ENCODE results near the gene PET100.

Gene PET100

GRCh38 chr19:7636691-7637373 lies 7.2 kb downstream of the PET100 start, which contains the start of gene STXBP2:
Gene STXBP2 (plus strand): TSS chr19:7637110. CDS start chr19:7637150, 40 bp downstream.
- peak within 1 kb of the TSS; percentile 91 for H3K9ac ChIP-seq (ENCODE audit: insufficient read length, low read depth)

GRCh38 chr19:7637374-7638256 lies 8.0 kb downstream of the PET100 start:
- TF ChIP-seq YY1 (IDR thresholded peaks at IDR 0.05; ENCODE audit: insufficient read depth, insufficient read length) (no peak), ZNF274 (IDR thresholded peaks at IDR 0.05; ENCODE audit: low read depth, low read length) (no peak), SUZ12 (IDR thresholded peaks at IDR 0.05; ENCODE audit: extremely low read depth, insufficient read depth, insufficient read length) (no peak)
- peak overlapping the region; percentile 91 for H3K9ac ChIP-seq (ENCODE audit: insufficient read length, low read depth)
- H3K4me3 ChIP-seq (ENCODE audit: insufficient read length, low read depth) = peak overlapping the region; percentile 81
- peaks cover 9% of the 10 kb centered on the region for H3K4me1 ChIP-seq (ENCODE audit: insufficient read depth, insufficient read length)
- H3K27me3 ChIP-seq (ENCODE audit: insufficient read depth, insufficient read length) = peaks cover 32% of the 10 kb centered on the region
- no peak for DNase-seq (ENCODE audit: low read depth, low spot score)
- H3K9me3 ChIP-seq (ENCODE audit: insufficient read depth, low read length) = no peaks in the 10 kb centered on the region
- H3K36me3 ChIP-seq (ENCODE audit: insufficient read depth, insufficient read length, low read length) = peaks cover 16% of the 10 kb centered on the region

More at GRCh38 chr19:7636691-7637373, 7.2 kb downstream of the PET100 start, which contains the start of gene STXBP2:
- Histone ChIP-seq H3K4me3 (ENCODE audit: insufficient read length, low read depth) (peak within 1 kb of the TSS; percentile 81), H3K9me3 (ENCODE audit: insufficient read depth, low read length) (no peaks in the 10 kb centered on the region), H3K36me3 (ENCODE audit: insufficient read depth, insufficient read length, low read length) (peaks cover 22% of the 10 kb centered on the region), H3K4me1 (ENCODE audit: insufficient read depth, insufficient read length) (peaks cover 9% of the 10 kb centered on the region), H3K27me3 (ENCODE audit: insufficient read depth, insufficient read length) (peaks cover 32% of the 10 kb centered on the region)
- peak; percentile 60 for DNase-seq (ENCODE audit: low read depth, low spot score)
- peak; percentile 42 for TF ChIP-seq YY1 (IDR thresholded peaks at IDR 0.05; ENCODE audit: insufficient read depth, insufficient read length)
- TF ChIP-seq SUZ12 (IDR thresholded peaks at IDR 0.05; ENCODE audit: extremely low read depth, insufficient read depth, insufficient read length) = no peak

GRCh38 chr19:7638802-7639465 lies 9.3 kb downstream of the PET100 start:
- TF ChIP-seq SUZ12 (IDR thresholded peaks at IDR 0.05; ENCODE audit: extremely low read depth, insufficient read depth, insufficient read length) (no peak), ZNF274 (IDR thresholded peaks at IDR 0.05; ENCODE audit: low read depth, low read length) (no peak), YY1 (IDR thresholded peaks at IDR 0.05; ENCODE audit: insufficient read depth, insufficient read length) (no peak)
- Histone ChIP-seq H3K27me3 (ENCODE audit: insufficient read depth, insufficient read length) (peaks cover 27% of the 10 kb centered on the region), H3K36me3 (ENCODE audit: insufficient read depth, insufficient read length, low read length) (peaks cover 15% of the 10 kb centered on the region), H3K9ac (ENCODE audit: insufficient read length, low read depth) (no peak overlapping the region), H3K9me3 (ENCODE audit: insufficient read depth, low read length) (no peaks in the 10 kb centered on the region), H3K4me1 (ENCODE audit: insufficient read depth, insufficient read length) (peaks cover 9% of the 10 kb centered on the region), H3K4me3 (ENCODE audit: insufficient read length, low read depth) (no peak overlapping the region)
- DNase-seq (ENCODE audit: low read depth, low spot score) = no peak

GRCh38 chr19:7639863-7640348 lies 10.3 kb downstream of the PET100 start:
- peaks cover 23% of the 10 kb centered on the region for H3K36me3 ChIP-seq (ENCODE audit: insufficient read depth, insufficient read length, low read length)

GRCh38 chr19:7640803-7641202 lies 11.2 kb downstream of the PET100 start:
- H3K27me3 ChIP-seq (ENCODE audit: insufficient read depth, insufficient read length) = peaks cover 10% of the 10 kb centered on the region
- H3K9ac ChIP-seq (ENCODE audit: insufficient read length, low read depth) = no peak overlapping the region
- DNase-seq (ENCODE audit: low read depth, low spot score) = no peak
- H3K9me3 ChIP-seq (ENCODE audit: insufficient read depth, low read length) = no peaks in the 10 kb centered on the region
- H3K4me1 ChIP-seq (ENCODE audit: insufficient read depth, insufficient read length) = peaks cover 11% of the 10 kb centered on the region
- no peak for TF ChIP-seq ZNF274 (IDR thresholded peaks at IDR 0.05; ENCODE audit: low read depth, low read length)
- TF ChIP-seq SUZ12 (IDR thresholded peaks at IDR 0.05; ENCODE audit: extremely low read depth, insufficient read depth, insufficient read length) = no peak
- no peak for TF ChIP-seq YY1 (IDR thresholded peaks at IDR 0.05; ENCODE audit: insufficient read depth, insufficient read length)
- peaks cover 29% of the 10 kb centered on the region for H3K36me3 ChIP-seq (ENCODE audit: insufficient read depth, insufficient read length, low read length)
- H3K4me3 ChIP-seq (ENCODE audit: insufficient read length, low read depth) = no peak overlapping the region

More at GRCh38 chr19:7639863-7640348, 10.3 kb downstream of the PET100 start:
- H3K9ac ChIP-seq (ENCODE audit: insufficient read length, low read depth) = no peak overlapping the region
- peaks cover 9% of the 10 kb centered on the region for H3K4me1 ChIP-seq (ENCODE audit: insufficient read depth, insufficient read length)
- no peak for DNase-seq (ENCODE audit: low read depth, low spot score)
- TF ChIP-seq ZNF274 (IDR thresholded peaks at IDR 0.05; ENCODE audit: low read depth, low read length) = no peak
- no peak for TF ChIP-seq YY1 (IDR thresholded peaks at IDR 0.05; ENCODE audit: insufficient read depth, insufficient read length)
- no peak for TF ChIP-seq SUZ12 (IDR thresholded peaks at IDR 0.05; ENCODE audit: extremely low read depth, insufficient read depth, insufficient read length)
- peaks cover 19% of the 10 kb centered on the region for H3K27me3 ChIP-seq (ENCODE audit: insufficient read depth, insufficient read length)
- H3K4me3 ChIP-seq (ENCODE audit: insufficient read length, low read depth) = no peak overlapping the region
- H3K9me3 ChIP-seq (ENCODE audit: insufficient read depth, low read length) = no peaks in the 10 kb centered on the region

GRCh38 chr19:7641290-7642276 lies 12.0 kb downstream of the PET100 start:
- H3K36me3 ChIP-seq (ENCODE audit: insufficient read depth, insufficient read length, low read length) = peaks cover 33% of the 10 kb centered on the region
- H3K9me3 ChIP-seq (ENCODE audit: insufficient read depth, low read length) = no peaks in the 10 kb centered on the region
- no peak overlapping the region for H3K9ac ChIP-seq (ENCODE audit: insufficient read length, low read depth)
- no peak overlapping the region for H3K4me3 ChIP-seq (ENCODE audit: insufficient read length, low read depth)
- TF ChIP-seq YY1 (IDR thresholded peaks at IDR 0.05; ENCODE audit: insufficient read depth, insufficient read length) = no peak
- TF ChIP-seq SUZ12 (IDR thresholded peaks at IDR 0.05; ENCODE audit: extremely low read depth, insufficient read depth, insufficient read length) = no peak
- no peak for TF ChIP-seq ZNF274 (IDR thresholded peaks at IDR 0.05; ENCODE audit: low read depth, low read length)
- H3K27me3 ChIP-seq (ENCODE audit: insufficient read depth, insufficient read length) = peaks cover 2% of the 10 kb centered on the region
- DNase-seq (ENCODE audit: low read depth, low spot score) = no peak
- H3K4me1 ChIP-seq (ENCODE audit: insufficient read depth, insufficient read length) = peaks cover 6% of the 10 kb centered on the region

All from NT2/D1 (cell line).